Upper lobe of right lung (tissue), 1 donor: ENCODE data around the gene JAM3. TPM values are rescaled to one million over a fixed set of nuclear protein-coding genes. Genes with fewer than 3 reads are reported as not detected.
A peak's percentile ranks its signal among the peaks of the same experiment; 100 is the strongest.

Experiments
- ATAC-seq: fragments of 200-7000 bp; cut with Tn5 transposase; one replicate; pipeline ENCODE4 v1.9.1; 2020; ENCODE audit warnings: mild to moderate bottlenecking, moderate library complexity
- DNase-seq: peaks from one replicate; pipeline ENCODE4 v3.0.0-alpha.2; 2020
- H3K27ac ChIP-seq: fragments of 200-600 bp; one replicate; pipeline ENCODE4 v1.8.0; 2022
- H3K27me3 ChIP-seq: fragments of 200-600 bp; one replicate; pipeline ENCODE4 v1.8.0; 2022; ENCODE audit warnings: mild to moderate bottlenecking
- H3K36me3 ChIP-seq: fragments of 200-600 bp; one replicate; pipeline ENCODE4 v1.8.0; 2022
- H3K4me1 ChIP-seq: fragments of 200-600 bp; one replicate; pipeline ENCODE4 v1.8.0; 2022
- H3K4me3 ChIP-seq: fragments of 200-600 bp; one replicate; pipeline ENCODE4 v1.8.0; 2022; ENCODE audit warnings: mild to moderate bottlenecking
- H3K9me3 ChIP-seq: fragments of 200-600 bp; one replicate; pipeline ENCODE4 v1.8.0; 2022
- intact Hi-C: fragments of 100-400 bp; cut with DNase I; formaldehyde crosslinking; loops from one replicate; pipeline ENCODE4 v1.11.0; 2022
- total RNA-seq: library from RNA; stranded (reverse); fragmentation: NEBNext Ultra II Directional; extraction: Animal tissue kit (Norgen Biotek cat#: 25700); gene quantifications from one replicate; pipeline ENCODE4 v1.2.1, GENCODE V29; 2021
- TF ChIP-seq, protein P1 (sequence below): fragments of 200-600 bp; IDR thresholded peaks from one replicate; pipeline ENCODE4 v1.8.0; 2022; ENCODE audit warnings: antibody characterized with exemption
- donor health status: DM: no; HTN: yes; CAD: no; lungs with severe emphysema.

JAM3 gene
- total RNA-seq, 1 donor from 2014 or later = 26.9 TPM

GRCh38 chr11:134040386-134041302, 28.2 kb upstream of the JAM3 start:
- TF ChIP-seq, protein P1, sequence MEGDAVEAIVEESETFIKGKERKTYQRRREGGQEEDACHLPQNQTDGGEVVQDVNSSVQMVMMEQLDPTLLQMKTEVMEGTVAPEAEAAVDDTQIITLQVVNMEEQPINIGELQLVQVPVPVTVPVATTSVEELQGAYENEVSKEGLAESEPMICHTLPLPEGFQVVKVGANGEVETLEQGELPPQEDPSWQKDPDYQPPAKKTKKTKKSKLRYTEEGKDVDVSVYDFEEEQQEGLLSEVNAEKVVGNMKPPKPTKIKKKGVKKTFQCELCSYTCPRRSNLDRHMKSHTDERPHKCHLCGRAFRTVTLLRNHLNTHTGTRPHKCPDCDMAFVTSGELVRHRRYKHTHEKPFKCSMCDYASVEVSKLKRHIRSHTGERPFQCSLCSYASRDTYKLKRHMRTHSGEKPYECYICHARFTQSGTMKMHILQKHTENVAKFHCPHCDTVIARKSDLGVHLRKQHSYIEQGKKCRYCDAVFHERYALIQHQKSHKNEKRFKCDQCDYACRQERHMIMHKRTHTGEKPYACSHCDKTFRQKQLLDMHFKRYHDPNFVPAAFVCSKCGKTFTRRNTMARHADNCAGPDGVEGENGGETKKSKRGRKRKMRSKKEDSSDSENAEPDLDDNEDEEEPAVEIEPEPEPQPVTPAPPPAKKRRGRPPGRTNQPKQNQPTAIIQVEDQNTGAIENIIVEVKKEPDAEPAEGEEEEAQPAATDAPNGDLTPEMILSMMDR = no peak
- Histone ChIP-seq H3K9me3 (no peaks in the 10 kb centered on the region), H3K4me3 (no peak overlapping the region), H3K27ac (no peak overlapping the region), H3K27me3 (no peaks in the 10 kb centered on the region), H3K4me1 (peaks cover 10% of the 10 kb centered on the region), H3K36me3 (no peaks in the 10 kb centered on the region)
- peak; percentile 40 for DNase-seq
- intact Hi-C loops = no loop called here
- no peak for ATAC-seq

GRCh38 chr11:134041349-134041748, 27.5 kb upstream of the JAM3 start:
- intact Hi-C loops = no loop called here
- ATAC-seq (no peak), DNase-seq (no peak)
- H3K27me3 ChIP-seq = no peaks in the 10 kb centered on the region
- TF ChIP-seq, protein P1 = no peak
- H3K36me3 ChIP-seq = no peaks in the 10 kb centered on the region
- peaks cover 10% of the 10 kb centered on the region for H3K4me1 ChIP-seq
- H3K27ac ChIP-seq = no peak overlapping the region
- no peak overlapping the region for H3K4me3 ChIP-seq
- no peaks in the 10 kb centered on the region for H3K9me3 ChIP-seq

DNA sequence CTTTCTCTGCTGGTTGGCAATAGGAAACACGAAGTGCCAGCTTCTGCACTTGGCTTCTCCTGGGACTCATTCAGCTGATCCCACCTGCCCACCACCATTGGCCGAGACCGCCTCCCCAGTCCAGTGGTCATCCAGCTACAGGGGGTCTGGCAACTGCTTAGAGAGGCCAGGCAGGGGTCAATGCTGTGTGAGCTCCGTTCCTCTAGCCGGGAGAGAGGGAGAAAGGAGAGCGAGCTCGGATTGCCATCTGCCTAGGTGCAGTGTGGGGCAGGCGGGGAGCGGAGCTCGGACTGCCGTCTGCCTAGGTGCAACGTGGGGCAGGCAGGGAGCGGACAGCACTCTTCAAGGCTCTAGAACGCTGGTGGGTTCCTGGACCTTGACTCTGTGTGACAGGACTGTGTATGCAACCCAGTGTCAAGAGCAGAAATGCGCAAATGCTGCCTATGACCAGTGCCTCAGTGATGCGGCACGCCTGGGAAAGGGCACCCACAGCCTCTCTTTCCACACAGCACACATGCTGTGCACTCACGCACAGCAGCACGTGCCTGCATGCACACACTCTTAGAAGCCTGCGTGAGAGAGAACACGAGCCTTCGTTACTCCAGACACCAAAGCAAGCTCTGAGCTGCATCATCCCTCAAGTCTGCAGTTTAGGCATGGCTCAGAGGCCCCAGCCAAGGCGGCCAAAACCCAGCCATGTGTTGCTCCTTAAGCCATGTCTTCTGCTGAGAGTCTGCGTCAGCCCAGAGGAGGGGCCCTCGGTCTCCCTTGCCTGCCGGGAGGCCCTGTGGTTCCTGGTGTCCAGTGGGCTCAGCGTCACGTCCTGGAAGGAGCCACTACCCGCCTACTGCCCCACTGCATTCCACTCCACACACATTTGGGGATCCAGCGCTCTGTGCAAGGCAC, 26.8 kb upstream of the JAM3 start:
- ATAC-seq (no peak), DNase-seq (no peak)
- Histone ChIP-seq H3K36me3 (no peaks in the 10 kb centered on the region), H3K27me3 (no peaks in the 10 kb centered on the region), H3K9me3 (no peaks in the 10 kb centered on the region), H3K27ac (no peak overlapping the region), H3K4me3 (no peak overlapping the region), H3K4me1 (peaks cover 10% of the 10 kb centered on the region)
- TF ChIP-seq, protein P1 = no peak
- intact Hi-C loops = no loop called here

DNA sequence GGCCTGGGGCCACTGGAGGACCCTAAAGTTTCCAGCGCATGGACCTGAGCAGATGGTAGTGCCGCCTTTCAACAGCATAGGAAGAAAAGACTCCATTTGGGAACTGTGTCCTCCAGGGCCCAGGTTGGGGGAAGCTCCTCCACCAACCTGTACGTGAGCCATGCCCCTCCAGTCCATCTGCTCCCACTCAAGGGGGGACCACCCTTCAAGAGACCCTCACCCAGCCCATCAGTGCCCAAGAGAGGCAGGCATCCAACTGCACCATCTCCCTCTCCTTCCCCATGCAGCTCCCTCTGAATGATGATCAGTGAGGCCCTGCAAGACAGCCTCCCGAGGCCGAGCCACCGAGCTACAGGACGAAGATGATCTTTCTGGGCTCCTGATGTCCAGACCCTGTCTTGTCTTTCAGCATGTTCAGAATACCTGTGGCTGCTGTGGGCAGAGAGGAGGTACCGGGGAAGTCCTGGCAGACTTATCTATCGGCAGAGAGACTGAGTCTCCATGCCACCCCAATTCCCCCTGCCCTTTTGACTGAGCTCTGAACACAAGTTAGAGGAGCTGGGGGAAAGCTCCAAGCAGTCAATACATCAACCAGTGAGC, 25.0 kb upstream of the JAM3 start:
- TF ChIP-seq, protein P1 = no peak
- ATAC-seq (no peak), DNase-seq (peak; percentile 42)
- H3K27me3 ChIP-seq = no peaks in the 10 kb centered on the region
- no peaks in the 10 kb centered on the region for H3K9me3 ChIP-seq
- peaks cover 2% of the 10 kb centered on the region for H3K4me1 ChIP-seq
- H3K27ac ChIP-seq = no peak overlapping the region
- intact Hi-C loops = no loop called here
- no peaks in the 10 kb centered on the region for H3K36me3 ChIP-seq
- no peak overlapping the region for H3K4me3 ChIP-seq

DNA sequence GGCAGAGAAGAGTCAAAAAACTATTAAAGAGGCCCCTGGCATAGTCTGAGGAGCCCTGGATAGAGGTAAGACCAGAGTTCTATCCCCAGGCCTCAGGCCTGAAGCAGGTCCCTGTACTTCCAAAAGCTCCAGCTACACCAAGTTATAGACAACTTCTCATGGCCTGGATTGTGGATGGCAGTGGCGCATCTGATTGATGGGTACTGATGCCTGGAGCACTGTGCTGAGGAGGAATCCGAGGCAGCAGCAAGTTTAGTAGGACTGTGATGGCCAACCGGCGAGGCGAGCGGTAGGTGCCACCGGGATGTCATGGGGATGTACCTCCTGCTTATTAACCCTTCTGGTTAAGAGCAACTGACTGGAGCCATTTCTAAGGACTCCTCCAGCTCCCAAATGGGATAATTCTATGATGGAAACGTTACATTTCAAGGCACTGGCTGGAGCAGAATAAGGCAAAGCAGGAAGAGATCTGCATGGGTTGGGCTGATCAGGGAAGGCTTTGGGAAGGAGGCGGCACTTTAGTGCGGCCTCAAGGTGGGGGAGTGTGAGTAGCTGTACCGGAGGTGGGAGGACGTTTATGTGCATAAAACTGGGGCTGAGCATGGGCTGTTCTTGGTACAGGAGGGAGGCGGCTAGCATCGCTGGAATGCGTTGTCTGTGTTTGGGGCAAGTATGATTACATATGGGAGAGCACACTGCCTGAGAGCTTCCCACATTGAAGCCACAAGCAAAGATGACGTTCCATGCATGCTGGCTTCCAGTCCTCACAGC, 24.2 kb upstream of the JAM3 start:
- TF ChIP-seq, protein P1 = no peak
- no peaks in the 10 kb centered on the region for H3K36me3 ChIP-seq
- intact Hi-C loops = no loop called here
- H3K27ac ChIP-seq = no peak overlapping the region
- DNase-seq = peak; percentile 39
- no peaks in the 10 kb centered on the region for H3K27me3 ChIP-seq
- no peak for ATAC-seq
- H3K4me1 ChIP-seq = no peaks in the 10 kb centered on the region
- no peak overlapping the region for H3K4me3 ChIP-seq
- no peaks in the 10 kb centered on the region for H3K9me3 ChIP-seq
